ENCODE measurements around the gene UBE2Z.
"Not testable (repeated sequence)": the region's sequence is repeated elsewhere in the genome, so short reads cannot be mapped to it uniquely, and the experiment has no call there.

UBE2Z gene

GRCh38 chr17:48928876-48929811 is 20.9 kb downstream of the UBE2Z start:
- Histone ChIP-seq H3K4me3 (ENCODE audit: low read depth in 1 of 2, low read length in 2 of 2) (no peak overlapping the region), H3K27ac (ENCODE audit: low read length) (no peak overlapping the region), H3K9me3 (ENCODE audit: control insufficient read depth in 1 of 2, low read length in 2 of 2) (no peaks in the 10 kb centered on the region), H3K27me3 (ENCODE audit: low read depth, low read length) (no peaks in the 10 kb centered on the region), H3K4me1 (ENCODE audit: control insufficient read depth in 1 of 2, insufficient read depth in 2 of 2, low read length in 2 of 2) (no peaks in the 10 kb centered on the region), H3K36me3 (ENCODE audit: control insufficient read depth in 1 of 2, insufficient read depth in 2 of 2, low read length in 2 of 2) (peaks cover 72 to 89% of the 10 kb centered on the region in 2 donors)

- no peaks in the 10 kb centered on the region for H3K4me1 ChIP-seq (ENCODE audit: control insufficient read depth in 1 of 2, insufficient read depth in 2 of 2, low read length in 2 of 2)
- H3K9me3 ChIP-seq (ENCODE audit: control insufficient read depth in 1 of 2, low read length in 2 of 2): no peaks in the 10 kb centered on the region
- no peak overlapping the region for H3K27ac ChIP-seq (ENCODE audit: low read length)
- no peaks in the 10 kb centered on the region for H3K27me3 ChIP-seq (ENCODE audit: low read depth, low read length)
- H3K4me3 ChIP-seq (ENCODE audit: low read depth in 1 of 2, low read length in 2 of 2): no peak overlapping the region
- H3K36me3 ChIP-seq (ENCODE audit: control insufficient read depth in 1 of 2, insufficient read depth in 2 of 2, low read length in 2 of 2): peaks cover 68 to 91% of the 10 kb centered on the region in 2 donors
These were observed 21.6 kb downstream of the UBE2Z start for GRCh38 chr17:48929812-48930165.

GRCh38 chr17:48930435-48930873 is 22.2 kb downstream of the UBE2Z start:
- Histone ChIP-seq H3K27me3 (ENCODE audit: low read depth, low read length) (no peaks in the 10 kb centered on the region), H3K9me3 (ENCODE audit: control insufficient read depth in 1 of 2, low read length in 2 of 2) (no peaks in the 10 kb centered on the region), H3K4me1 (ENCODE audit: control insufficient read depth in 1 of 2, insufficient read depth in 2 of 2, low read length in 2 of 2) (no peaks in the 10 kb centered on the region), H3K4me3 (ENCODE audit: low read depth in 1 of 2, low read length in 2 of 2) (no peak overlapping the region), H3K27ac (ENCODE audit: low read length) (no peak overlapping the region), H3K36me3 (ENCODE audit: control insufficient read depth in 1 of 2, insufficient read depth in 2 of 2, low read length in 2 of 2) (peaks cover 68 to 89% of the 10 kb centered on the region in 2 donors)

- no peaks in the 10 kb centered on the region for H3K9me3 ChIP-seq (ENCODE audit: control insufficient read depth in 1 of 2, low read length in 2 of 2)
- H3K36me3 ChIP-seq (ENCODE audit: control insufficient read depth in 1 of 2, insufficient read depth in 2 of 2, low read length in 2 of 2): peaks cover 58 to 80% of the 10 kb centered on the region in 2 donors
- no peak overlapping the region for H3K27ac ChIP-seq (ENCODE audit: low read length)
- H3K4me3 ChIP-seq (ENCODE audit: low read depth in 1 of 2, low read length in 2 of 2): no peak overlapping the region
- H3K4me1 ChIP-seq (ENCODE audit: control insufficient read depth in 1 of 2, insufficient read depth in 2 of 2, low read length in 2 of 2): no peaks in the 10 kb centered on the region
- no peaks in the 10 kb centered on the region for H3K27me3 ChIP-seq (ENCODE audit: low read depth, low read length)
These were observed 24.8 kb downstream of the UBE2Z start for GRCh38 chr17:48933035-48933434.

- no peaks in the 10 kb centered on the region for H3K9me3 ChIP-seq (ENCODE audit: control insufficient read depth in 1 of 2, low read length in 2 of 2)
- peaks cover 4 to 12% of the 10 kb centered on the region in 2 donors for H3K36me3 ChIP-seq (ENCODE audit: control insufficient read depth in 1 of 2, insufficient read depth in 2 of 2, low read length in 2 of 2)
- no peaks in the 10 kb centered on the region for H3K27me3 ChIP-seq (ENCODE audit: low read depth, low read length)
- H3K27ac ChIP-seq (ENCODE audit: low read length): peak within 1 kb of the TSS; percentile 89
- H3K4me3 ChIP-seq (ENCODE audit: low read depth in 1 of 2, low read length in 2 of 2): peak within 1 kb of the TSS; percentile 87 to 96
- H3K4me1 ChIP-seq (ENCODE audit: control insufficient read depth in 1 of 2, insufficient read depth in 2 of 2, low read length in 2 of 2): peaks cover 4 to 26% of the 10 kb centered on the region in 2 donors
These were observed 36.5 kb downstream of the UBE2Z start, which contains the start of gene SNF8 for GRCh38 chr17:48944515-48945260. TSS of gene SNF8 (minus strand) at chr17:48944842. CDS start at chr17:48944734, 108 bp downstream.

- not testable (repeated sequence) for H3K27me3 ChIP-seq (ENCODE audit: low read depth, low read length); H3K36me3 ChIP-seq (ENCODE audit: control insufficient read depth in 1 of 2, insufficient read depth in 2 of 2, low read length in 2 of 2); H3K9me3 ChIP-seq (ENCODE audit: control insufficient read depth in 1 of 2, low read length in 2 of 2)
- peak overlapping the region; percentile 89 for H3K27ac ChIP-seq (ENCODE audit: low read length)
- H3K4me1 ChIP-seq (ENCODE audit: control insufficient read depth in 1 of 2, insufficient read depth in 2 of 2, low read length in 2 of 2): peaks cover 4 to 26% of the 10 kb centered on the region in 2 donors
- H3K4me3 ChIP-seq (ENCODE audit: low read depth in 1 of 2, low read length in 2 of 2): peak overlapping the region; percentile 87 to 96
These were observed 37.0 kb downstream of the UBE2Z start for GRCh38 chr17:48945261-48945651.

- Histone ChIP-seq H3K9me3 (ENCODE audit: control insufficient read depth in 1 of 2, low read length in 2 of 2) (no peaks in the 10 kb centered on the region), H3K4me3 (ENCODE audit: low read depth in 1 of 2, low read length in 2 of 2) (no peak overlapping the region), H3K27me3 (ENCODE audit: low read depth, low read length) (peaks cover 4% of the 10 kb centered on the region), H3K4me1 (ENCODE audit: control insufficient read depth in 1 of 2, insufficient read depth in 2 of 2, low read length in 2 of 2) (no peaks in the 10 kb centered on the region), H3K27ac (ENCODE audit: low read length) (no peak overlapping the region), H3K36me3 (ENCODE audit: control insufficient read depth in 1 of 2, insufficient read depth in 2 of 2, low read length in 2 of 2) (no peaks in the 10 kb centered on the region)
These were observed 43.4 kb downstream of the UBE2Z start for GRCh38 chr17:48951572-48951971.

- Histone ChIP-seq H3K27ac (ENCODE audit: low read length) (no peak overlapping the region), H3K4me1 (ENCODE audit: control insufficient read depth in 1 of 2, insufficient read depth in 2 of 2, low read length in 2 of 2) (no peaks in the 10 kb centered on the region), H3K27me3 (ENCODE audit: low read depth, low read length) (peaks cover 4% of the 10 kb centered on the region), H3K36me3 (ENCODE audit: control insufficient read depth in 1 of 2, insufficient read depth in 2 of 2, low read length in 2 of 2) (no peaks in the 10 kb centered on the region), H3K4me3 (ENCODE audit: low read depth in 1 of 2, low read length in 2 of 2) (no peak overlapping the region), H3K9me3 (ENCODE audit: control insufficient read depth in 1 of 2, low read length in 2 of 2) (no peaks in the 10 kb centered on the region)
These were observed 44.7 kb downstream of the UBE2Z start for GRCh38 chr17:48952904-48953303.

GRCh38 chr17:48954300-48954755 is 46.1 kb downstream of the UBE2Z start:
- Histone ChIP-seq H3K36me3 (ENCODE audit: control insufficient read depth in 1 of 2, insufficient read depth in 2 of 2, low read length in 2 of 2) (no peaks in the 10 kb centered on the region), H3K27ac (ENCODE audit: low read length) (no peak overlapping the region), H3K27me3 (ENCODE audit: low read depth, low read length) (peaks cover 7% of the 10 kb centered on the region), H3K9me3 (ENCODE audit: control insufficient read depth in 1 of 2, low read length in 2 of 2) (no peaks in the 10 kb centered on the region), H3K4me3 (ENCODE audit: low read depth in 1 of 2, low read length in 2 of 2) (no peak overlapping the region), H3K4me1 (ENCODE audit: control insufficient read depth in 1 of 2, insufficient read depth in 2 of 2, low read length in 2 of 2) (no peaks in the 10 kb centered on the region)

- H3K9me3 ChIP-seq (ENCODE audit: control insufficient read depth in 1 of 2, low read length in 2 of 2): no peaks in the 10 kb centered on the region
- H3K4me3 ChIP-seq (ENCODE audit: low read depth in 1 of 2, low read length in 2 of 2): no peak overlapping the region
- H3K27me3 ChIP-seq (ENCODE audit: low read depth, low read length): peaks cover 15% of the 10 kb centered on the region
- H3K27ac ChIP-seq (ENCODE audit: low read length): no peak overlapping the region
- no peaks in the 10 kb centered on the region for H3K36me3 ChIP-seq (ENCODE audit: control insufficient read depth in 1 of 2, insufficient read depth in 2 of 2, low read length in 2 of 2)
- no peaks in the 10 kb centered on the region for H3K4me1 ChIP-seq (ENCODE audit: control insufficient read depth in 1 of 2, insufficient read depth in 2 of 2, low read length in 2 of 2)
These were observed 52.8 kb downstream of the UBE2Z start for GRCh38 chr17:48960834-48961515.

Measured in muscle layer of duodenum (tissue), 2 donors.